Left ventricle myocardium inferior (tissue), 1 donor: Measurements from ENCODE around the gene CHIC2. TPM values are rescaled to one million over a fixed set of nuclear protein-coding genes. Genes with fewer than 3 reads are reported as not detected.

Experiments
- DNase-seq: peaks from one replicate; pipeline ENCODE4 v3.0.0-alpha.2; 2020
- H3K27ac ChIP-seq: fragments of 200-600 bp; replicated peaks from 2 replicates; pipeline ENCODE4 v1.8.0; 2021
- H3K27me3 ChIP-seq: fragments of 200-600 bp; 2 replicates; pipeline ENCODE4 v1.8.0; 2021; ENCODE audit warnings: low read depth
- H3K36me3 ChIP-seq: fragments of 200-600 bp; 2 replicates; pipeline ENCODE4 v1.8.0; 2021
- H3K4me1 ChIP-seq: fragments of 200-600 bp; 2 replicates; pipeline ENCODE4 v1.8.0; 2021
- H3K4me3 ChIP-seq: fragments of 200-600 bp; 2 replicates; pipeline ENCODE4 v1.8.0; 2021; ENCODE audit warnings: mild to moderate bottlenecking, moderate library complexity
- H3K9me3 ChIP-seq: fragments of 200-600 bp; replicated peaks from 2 replicates; pipeline ENCODE4 v1.8.0; 2021
- CTCF ChIP-seq: fragments of 200-600 bp; IDR thresholded peaks from 2 replicates; pipeline ENCODE4 v1.8.0; 2021; ENCODE audit warnings: antibody characterized with exemption, mild to moderate bottlenecking, borderline replicate concordance
- intact Hi-C: fragments of 100-400 bp; cut with micrococcal nuclease; formaldehyde crosslinking; loops from one replicate; pipeline ENCODE4 v1.11.0; 2022
- total RNA-seq: library from RNA; stranded (reverse); fragmentation: NEBNext Ultra II Directional; extraction: Animal tissue kit (Norgen Biotek cat#: 25700); gene quantifications from one replicate; pipeline ENCODE4 v1.2.1, GENCODE V29; 2021
- donor health status: DM: no; HTN: yes; CAD: no; lungs with severe emphysema.

CHIC2 gene
- total RNA-seq, 1 donor from 2014 or later: 9.1 TPM

DNA sequence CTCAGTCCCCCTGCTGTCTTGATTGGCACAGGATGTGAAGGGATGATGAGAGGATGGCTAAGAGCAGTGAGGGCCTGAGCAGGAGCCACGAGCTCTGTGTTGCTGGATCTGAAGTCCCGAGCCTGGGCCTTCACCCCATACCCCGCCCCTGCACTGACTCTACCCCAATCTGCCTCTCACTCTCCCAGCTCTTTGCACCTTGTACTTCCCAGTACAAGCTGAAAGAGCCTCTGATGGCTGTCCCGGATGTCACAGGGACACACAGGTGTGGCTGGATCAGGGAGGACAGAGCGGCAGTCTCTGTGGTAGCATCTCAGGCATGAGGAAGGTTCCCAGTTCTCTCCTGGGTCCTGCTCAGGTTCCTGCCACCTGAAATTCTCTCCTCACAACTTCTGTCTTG lies 103.6 kb downstream of the CHIC2 start:
- no peaks in the 10 kb centered on the region for H3K36me3 ChIP-seq
- H3K9me3 ChIP-seq: no peaks in the 10 kb centered on the region
- no peak for DNase-seq
- no peaks in the 10 kb centered on the region for H3K27me3 ChIP-seq
- intact Hi-C loops: no loop called here
- no peak for TF ChIP-seq CTCF
- H3K4me3 ChIP-seq: no peak overlapping the region
- no peaks in the 10 kb centered on the region for H3K4me1 ChIP-seq
- H3K27ac ChIP-seq: no peak overlapping the region

Other genes with a start within 250 kb of the CHIC2 start
- not detected for gene GSX2, start 35.6 kb upstream of the CHIC2 start, total RNA-seq
- gene PDGFRA, start 164.7 kb upstream of the CHIC2 start, total RNA-seq: 24.8 TPM